Myocyte (in vitro differentiated cells): ENCODE data around the gene SGMS1. TPM values are rescaled to one million over a fixed set of nuclear protein-coding genes. Genes with fewer than 3 reads are reported as not detected.
"Not testable (repeated sequence)": the region's sequence is repeated elsewhere in the genome, so short reads cannot be mapped to it uniquely, and the experiment has no call there.

Experiments
- DNase-seq: peaks from one replicate; pipeline ENCODE4 v3.0.0-alpha.2; 2012; ENCODE audit warnings: low read depth
- total RNA-seq: library from RNA; depleted of rRNA; stranded (reverse); fragments of >200 nt; gene quantifications from 2 replicates; pipeline ENCODE4 v1.2.3, GENCODE V29; 2014

The SGMS1 gene
- total RNA-seq, 1 donor from 2014 or later: 44.0 TPM

- no peak for DNase-seq
Observed at GRCh38 chr10:50560370-50560769, 63.4 kb downstream of the SGMS1 start.

GRCh38 chr10:50558371-50558770 is 65.4 kb downstream of the SGMS1 start:
- no peak for DNase-seq

GRCh38 chr10:50557130-50557682 is 66.5 kb downstream of the SGMS1 start:
- DNase-seq: no peak

GRCh38 chr10:50556237-50557120 is 67.3 kb downstream of the SGMS1 start:
- DNase-seq: no peak

- DNase-seq: no peak
Observed at GRCh38 chr10:50554995-50555568, 68.7 kb downstream of the SGMS1 start.

- no peak for DNase-seq
Observed at GRCh38 chr10:50554376-50554994, 69.3 kb downstream of the SGMS1 start.

GRCh38 chr10:50552771-50553535 is 70.8 kb downstream of the SGMS1 start:
- peak; percentile 69 for DNase-seq

- peak; percentile 34 for DNase-seq
Observed at GRCh38 chr10:50552308-50552707, 71.4 kb downstream of the SGMS1 start.

GRCh38 chr10:50551894-50552293 is 71.9 kb downstream of the SGMS1 start:
- DNase-seq: no peak

- no peak for DNase-seq
Observed at GRCh38 chr10:50550291-50550839, 73.4 kb downstream of the SGMS1 start.

- DNase-seq: not testable (repeated sequence)
Observed at GRCh38 chr10:50549186-50549585, 74.6 kb downstream of the SGMS1 start.

GRCh38 chr10:50548481-50548880 is 75.3 kb downstream of the SGMS1 start:
- DNase-seq: not testable (repeated sequence)

GRCh38 chr10:50546287-50546686 is 77.5 kb downstream of the SGMS1 start:
- not testable (repeated sequence) for DNase-seq

GRCh38 chr10:50545846-50546245 is 77.9 kb downstream of the SGMS1 start:
- DNase-seq: no peak

GRCh38 chr10:50544857-50545429 is 78.8 kb downstream of the SGMS1 start:
- no peak for DNase-seq

GRCh38 chr10:50544095-50544856 is 79.5 kb downstream of the SGMS1 start:
- no peak for DNase-seq

GRCh38 chr10:50542871-50543270 is 80.9 kb downstream of the SGMS1 start:
- no peak for DNase-seq

GRCh38 chr10:50541921-50542320 is 81.8 kb downstream of the SGMS1 start:
- no peak for DNase-seq

GRCh38 chr10:50541317-50541716 is 82.4 kb downstream of the SGMS1 start:
- DNase-seq: no peak

- DNase-seq: no peak
Observed at GRCh38 chr10:50540826-50541122, 83.0 kb downstream of the SGMS1 start.
